B cell (primary cell): Measurements from ENCODE around the gene NOS1.

Experiments used
- CTCF ChIP-seq: fragments of 200-600 bp; IDR thresholded peaks from one replicate; pipeline ENCODE4 v1.8.0; 2022; ENCODE audit warnings: antibody characterized with exemption, mild to moderate bottlenecking
- EZH2 ChIP-seq: IDR thresholded peaks from 2 replicates; pipeline ENCODE4 v1.6.1; 2012; ENCODE audit warnings: borderline replicate concordance, low read depth, mild to moderate bottlenecking, moderate library complexity, low read length; ENCODE audit not compliant: insufficient read depth, poor library complexity, severe bottlenecking

- TF ChIP-seq CTCF (no peak), EZH2 (no peak)
Measured at GRCh38 chr12:117277875-117278274, 83.6 kb downstream of the NOS1 start.
